Left renal pelvis (tissue), 4 donors: ENCODE results near the gene NDUFAF4. TPM values are rescaled to one million over a fixed set of nuclear protein-coding genes. Genes with fewer than 3 reads are reported as not detected.

Source experiments
- polyA plus RNA-seq, 4 donors: library from polyadenylated mRNA; unstranded; fragments of 120-200 nt; gene quantifications; one replicate each; pipeline ENCODE4 v1.2.1, GENCODE V29; 2013; ENCODE audit not compliant: insufficient read length in 4 of 4

The NDUFAF4 gene
- polyA plus RNA-seq, 4 donors, result 24.7 to 42.3 (median 34.5) TPM

Other genes with a start within 250 kb of the NDUFAF4 start
- gene GPR63, start 60.4 kb downstream of the NDUFAF4 start, polyA plus RNA-seq, result 1 to 10 TPM; 3.2 to 4.2 (median 3.3) TPM
- gene KLHL32, start 26.8 kb upstream of the NDUFAF4 start, polyA plus RNA-seq, result 1 to 10 TPM; 3.2 to 5.5 (median 3.9) TPM